HepG2 (cell line): ENCODE results near the gene SPRED2. TPM values are rescaled to one million over a fixed set of nuclear protein-coding genes. Genes with fewer than 3 reads are reported as not detected.
A peak's percentile ranks its signal among the peaks of the same experiment; 100 is the strongest.

Source experiments
- BCLAF1 ChIP-seq: fragments of 450-650 bp; IDR thresholded peaks from 2 replicates; pipeline ENCODE4 v1.6.1; 2017; ENCODE audit warnings: mild to moderate bottlenecking
- CTCF ChIP-seq: sonication (generic); formaldehyde crosslinking; IDR thresholded peaks from 2 replicates; pipeline ENCODE4 v1.5.0; 2020; ENCODE audit warnings: mild to moderate bottlenecking, missing genetic modification reagents, moderate library complexity
- E2F1 ChIP-seq: sonication (generic); formaldehyde crosslinking; IDR thresholded peaks from 2 replicates; pipeline ENCODE4 v1.5.0; 2020; ENCODE audit warnings: missing genetic modification reagents
- EHMT2 ChIP-seq: fragments of 200-600 bp; sonication (generic); IDR thresholded peaks from 2 replicates; pipeline ENCODE4 v1.7.0; 2017; ENCODE audit warnings: antibody characterized with exemption, low read depth, low read length, borderline replicate concordance
- GPBP1L1 ChIP-seq: sonication (generic); formaldehyde crosslinking; IDR thresholded peaks from 2 replicates; pipeline ENCODE4 v1.5.0; 2020; ENCODE audit warnings: mild to moderate bottlenecking, missing genetic modification reagents
- HHEX ChIP-seq: IDR thresholded peaks from 2 replicates; pipeline ENCODE4 v1.6.1; 2016; ENCODE audit warnings: control low read depth
- HIVEP1 ChIP-seq: sonication (generic); formaldehyde crosslinking; IDR thresholded peaks from 2 replicates; pipeline ENCODE4 v1.4.0; 2020; ENCODE audit warnings: mild to moderate bottlenecking, missing genetic modification reagents
- HNF1A ChIP-seq, 2 experiments: sonication (generic) in 1 of 2; formaldehyde crosslinking in 1 of 2; IDR thresholded peaks; 2 replicates each; pipeline versions ENCODE4 v1.4.0 to v1.6.1; 2016 to 2020; ENCODE audit warnings: borderline replicate concordance in 1 of 2, low read depth in 1 of 2, mild to moderate bottlenecking in 1 of 2, missing genetic modification reagents in 1 of 2
- PAX8 ChIP-seq: sonication (generic); formaldehyde crosslinking; IDR thresholded peaks from 2 replicates; pipeline ENCODE4 v1.8.0; 2022; ENCODE audit warnings: mild to moderate bottlenecking, missing genetic modification reagents, borderline replicate concordance
- POGZ ChIP-seq: sonication (generic); formaldehyde crosslinking; IDR thresholded peaks from 2 replicates; pipeline ENCODE4 v1.4.0; 2020; ENCODE audit warnings: mild to moderate bottlenecking, missing genetic modification reagents
- TCF12 ChIP-seq, 2 experiments: fragments of 450-650 bp in 1 of 2; sonication (generic) in 1 of 2; formaldehyde crosslinking in 1 of 2; IDR thresholded peaks; 2 replicates each; pipeline versions ENCODE4 v1.6.1 to v1.8.0; 2017 to 2022; ENCODE audit warnings: antibody characterized with exemption in 1 of 2, mild to moderate bottlenecking in 1 of 2, missing genetic modification reagents in 1 of 2, moderate library complexity in 1 of 2
- ZNF180 ChIP-seq: sonication (generic); formaldehyde crosslinking; IDR thresholded peaks from 2 replicates; pipeline ENCODE4 v1.4.0; 2020; ENCODE audit warnings: low read depth, missing genetic modification reagents, borderline replicate concordance
- ZNF292 ChIP-seq: sonication (generic); formaldehyde crosslinking; IDR thresholded peaks from 2 replicates; pipeline ENCODE4 v1.8.1; 2022; ENCODE audit warnings: mild to moderate bottlenecking, low read depth, missing genetic modification reagents, borderline replicate concordance
- ZNF329 ChIP-seq: sonication (generic); formaldehyde crosslinking; IDR thresholded peaks from 2 replicates; pipeline ENCODE4 v1.9.0; 2021; ENCODE audit warnings: low read depth, mild to moderate bottlenecking, missing genetic modification reagents
- ZNF709 ChIP-seq: sonication (generic); formaldehyde crosslinking; IDR thresholded peaks from 2 replicates; pipeline ENCODE4 v1.5.0; 2020; ENCODE audit warnings: mild to moderate bottlenecking, missing genetic modification reagents
- ZNF839 ChIP-seq: sonication (generic); formaldehyde crosslinking; IDR thresholded peaks from 2 replicates; pipeline ENCODE4 v1.4.0; 2020; ENCODE audit warnings: missing genetic modification reagents, mild to moderate bottlenecking, borderline replicate concordance
- polyA plus RNA-seq, 8 experiments: library from polyadenylated mRNA; depleted of rRNA in 3 of 8; stranded (reverse) in 7 of 8; unstranded in 1 of 8; fragments of >200 nt; fragmentation: Illumina TruSeq in 4 of 8; extraction: Trizol in 4 of 8; gene quantifications; 2 replicates each; pipeline versions ENCODE4 v1.2.1 to v1.2.3, GENCODE V29; 2011 to 2016; ENCODE audit warnings: low read depth in 4 of 8, missing spikeins in 1 of 8, mixed read lengths in 1 of 8; ENCODE audit not compliant: insufficient read depth in 1 of 8
- total RNA-seq, 5 experiments: library from RNA; depleted of rRNA; stranded (reverse); fragments of >200 nt; fragmentation: Illumina TruSeq; extraction: Trizol; gene quantifications; 2 replicates each; pipeline ENCODE4 v1.2.3, GENCODE V29; 2016; ENCODE audit warnings: low read depth in 1 of 5

SPRED2 gene
- total and polyA plus RNA-seq, 2 of the 13 experiments (the other 11 are each of a cell fraction or from before 2014, with no cell fraction given), result 13.0 to 37.0 TPM

- TF ChIP-seq BCLAF1 (no peak), ZNF839 (CRISPR knock-in tag) (no peak), ZNF292 (no peak; the same call in 1 of the 2 replicates), GPBP1L1 (no peak), ZNF180 (CRISPR knock-in tag) (no peak), ZNF329 (CRISPR knock-in tag) (no peak), PAX8 (no peak), E2F1 (CRISPR knock-in tag) (0 out of 2 replicates have a peak, but pooled peaks have one; percentile 20), ZNF709 (CRISPR knock-in tag) (no peak), HIVEP1 (CRISPR knock-in tag) (peak; percentile 45; the same call in 1 of the 2 replicates), CTCF (CRISPR knock-in tag) (no peak), EHMT2 (no peak), HNF1A (IDR thresholded peaks at IDR 0.05; ENCODE audit: low read depth) (no peak), HNF1A (CRISPR knock-in tag; IDR thresholded peaks at IDR 0.05; ENCODE audit: borderline replicate concordance) (no peak), TCF12 (IDR thresholded peaks at IDR 0.05) (no peak), TCF12 (CRISPR knock-in tag; IDR thresholded peaks at IDR 0.05) (no peak; the same call in 1 of the 2 replicates), HHEX (CRISPR knock-in tag) (no peak), POGZ (CRISPR knock-in tag) (no peak)
Measured at GRCh38 chr2:65431421-65432226, 775 bp downstream of the SPRED2 start (continued).
